ENCODE results near the gene PLTP. TPM values are rescaled to one million over a fixed set of nuclear protein-coding genes. Genes with fewer than 3 reads are reported as not detected.

PLTP gene
- total RNA-seq, 1 donor from 2014 or later: 32.1 TPM

Other genes with a start within 250 kb of the PLTP start
- not detected in 2 replicates for gene WFDC11, start 241.9 kb downstream of the PLTP start, total RNA-seq
- not detected in 2 replicates for gene WFDC13, start 210.1 kb downstream of the PLTP start, total RNA-seq
- not detected in 2 replicates for gene WFDC10B, start 207.1 kb downstream of the PLTP start, total RNA-seq
- not detected in 2 replicates for gene SPINT4, start 189.8 kb downstream of the PLTP start, total RNA-seq
- gene WFDC3, start 120.3 kb downstream of the PLTP start, total RNA-seq: 0.50 and 3.5 TPM in 2 replicates
- 13.3 and 14.2 TPM in 2 replicates for gene DNTTIP1, start 120.2 kb downstream of the PLTP start, total RNA-seq
- 0.75 and 16.7 TPM in 2 replicates for gene UBE2C, start 99.5 kb downstream of the PLTP start, total RNA-seq
- gene TNNC2, start 84.8 kb downstream of the PLTP start, total RNA-seq: not detected in 2 replicates
- gene SNX21, start 78.4 kb downstream of the PLTP start, total RNA-seq: 26.9 and 32.1 TPM in 2 replicates
- gene ACOT8, start 54.8 kb downstream of the PLTP start, total RNA-seq: 32.1 and 35.7 TPM in 2 replicates
- gene ZSWIM3, start 54.5 kb downstream of the PLTP start, total RNA-seq: 4.3 and 5.9 TPM in 2 replicates
- gene ZSWIM1, start 30.9 kb downstream of the PLTP start, total RNA-seq: 3.6 and 6.9 TPM in 2 replicates
- gene SPATA25, start 24.5 kb downstream of the PLTP start, total RNA-seq: 0.85 and 1.0 TPM in 2 replicates
- 3.0 and 3.3 TPM in 2 replicates for gene NEURL2, start 20.9 kb downstream of the PLTP start, total RNA-seq
- gene CTSA, start 20.8 kb downstream of the PLTP start, total RNA-seq: 20.7 and 64.2 TPM in 2 replicates
- 7.1 and 19.4 TPM in 2 replicates for gene PCIF1, start 22.5 kb upstream of the PLTP start, total RNA-seq
- gene ZNF335, start 60.0 kb upstream of the PLTP start, total RNA-seq: 11.1 and 16.1 TPM in 2 replicates
- 0.87 TPM in 1 of 2 replicates, not detected in the other for gene MMP9, start 96.8 kb upstream of the PLTP start, total RNA-seq
- 0.17 and 0.55 TPM in 2 replicates for gene SLC12A5, start 117.1 kb upstream of the PLTP start, total RNA-seq
- gene NCOA5, start 177.8 kb upstream of the PLTP start, total RNA-seq: 6.1 and 25.3 TPM in 2 replicates
- 38.6 and 89.6 TPM in 2 replicates for gene CD40, start 206.2 kb upstream of the PLTP start, total RNA-seq